Parathyroid adenoma (tissue), 2 donors: ENCODE results near the gene MAP7.
"Not testable (repeated sequence)": the region's sequence is repeated elsewhere in the genome, so short reads cannot be mapped to it uniquely, and the experiment has no call there.

ENCODE experiments used
- H2AFZ ChIP-seq: fragments of 300-600 bp; sonication (generic); one replicate; pipeline ENCODE4 v1.7.0; 2017; ENCODE audit warnings: antibody characterized with exemption, mild to moderate bottlenecking
- H3K27ac ChIP-seq: fragments of 300-600 bp; sonication (generic); one replicate; pipeline ENCODE4 v1.7.0; 2017
- H3K27me3 ChIP-seq: fragments of 300-600 bp; sonication (generic); one replicate; pipeline ENCODE4 v1.7.0; 2017; ENCODE audit warnings: low read length; ENCODE audit not compliant: control insufficient read depth, insufficient read depth
- H3K36me3 ChIP-seq: fragments of 300-600 bp; sonication (generic); one replicate; pipeline ENCODE4 v1.7.0; 2017; ENCODE audit warnings: low read length; ENCODE audit not compliant: control insufficient read depth, insufficient read depth
- H3K4me1 ChIP-seq: fragments of 300-600 bp; sonication (generic); one replicate; pipeline ENCODE4 v1.7.0; 2017; ENCODE audit warnings: control low read depth
- H3K4me2 ChIP-seq: fragments of 300-600 bp; sonication (generic); one replicate; pipeline ENCODE4 v1.7.0; 2017; ENCODE audit warnings: low read length
- H3K4me3 ChIP-seq: fragments of 300-600 bp; sonication (generic); one replicate; pipeline ENCODE4 v1.7.0; 2017; ENCODE audit warnings: low read depth, low read length
- H3K79me2 ChIP-seq: fragments of 300-600 bp; sonication (generic); one replicate; pipeline ENCODE4 v1.7.0; 2017; ENCODE audit warnings: control low read depth
- H3K9ac ChIP-seq: fragments of 300-600 bp; sonication (generic); one replicate; pipeline ENCODE4 v1.7.0; 2017; ENCODE audit warnings: mild to moderate bottlenecking
- H3K9me3 ChIP-seq: fragments of 300-600 bp; sonication (generic); one replicate; pipeline ENCODE4 v1.7.0; 2017; ENCODE audit warnings: low read length; ENCODE audit not compliant: control insufficient read depth
- CTCF ChIP-seq: fragments of 300-600 bp; sonication (generic); IDR thresholded peaks from one replicate; pipeline ENCODE4 v1.7.0; 2017; ENCODE audit warnings: antibody characterized with exemption, mild to moderate bottlenecking
- donor health status: primary hyperparathyroidism.

Gene MAP7

GRCh38 chr6:136396908-136397307 is 153.3 kb downstream of the MAP7 start:
- no peak for TF ChIP-seq CTCF
- Histone ChIP-seq H3K4me3 (no peak overlapping the region), H3K4me2 (no peak overlapping the region), H3K36me3 (no peaks in the 10 kb centered on the region), H3K4me1 (peaks cover 3% of the 10 kb centered on the region), H3K9me3 (no peaks in the 10 kb centered on the region), H3K27ac (no peak overlapping the region), H3K79me2 (peaks cover 2% of the 10 kb centered on the region), H2AFZ (no peak overlapping the region), H3K27me3 (no peaks in the 10 kb centered on the region), H3K9ac (no peak overlapping the region)

- H3K79me2 ChIP-seq, H3K27ac ChIP-seq, H3K4me2 ChIP-seq, H3K9me3 ChIP-seq, H2AFZ ChIP-seq, H3K27me3 ChIP-seq, H3K36me3 ChIP-seq, H3K9ac ChIP-seq, H3K4me3 ChIP-seq, H3K4me1 ChIP-seq: not testable (repeated sequence)
Observed at GRCh38 chr6:136390959-136391358, 159.3 kb downstream of the MAP7 start.

GRCh38 chr6:136387316-136387715 is 162.9 kb downstream of the MAP7 start:
- no peak overlapping the region for H3K4me3 ChIP-seq
- no peak overlapping the region for H3K9ac ChIP-seq
- H3K27me3 ChIP-seq = no peaks in the 10 kb centered on the region
- no peak overlapping the region for H2AFZ ChIP-seq
- H3K27ac ChIP-seq = no peak overlapping the region
- H3K36me3 ChIP-seq = no peaks in the 10 kb centered on the region
- H3K9me3 ChIP-seq = no peaks in the 10 kb centered on the region
- H3K4me1 ChIP-seq = no peaks in the 10 kb centered on the region
- no peaks in the 10 kb centered on the region for H3K79me2 ChIP-seq
- H3K4me2 ChIP-seq = no peak overlapping the region
- no peak for TF ChIP-seq CTCF

GRCh38 chr6:136383268-136383937 is 166.8 kb downstream of the MAP7 start:
- Histone ChIP-seq H3K9ac (no peak overlapping the region), H3K27me3 (no peaks in the 10 kb centered on the region), H3K4me2 (no peak overlapping the region), H3K4me3 (no peak overlapping the region), H2AFZ (no peak overlapping the region), H3K36me3 (no peaks in the 10 kb centered on the region), H3K9me3 (no peaks in the 10 kb centered on the region), H3K4me1 (no peaks in the 10 kb centered on the region), H3K27ac (no peak overlapping the region), H3K79me2 (no peaks in the 10 kb centered on the region)
- no peak for TF ChIP-seq CTCF

GRCh38 chr6:136382676-136383252 is 167.5 kb downstream of the MAP7 start:
- H3K27me3 ChIP-seq = no peaks in the 10 kb centered on the region
- H2AFZ ChIP-seq = no peak overlapping the region
- no peaks in the 10 kb centered on the region for H3K9me3 ChIP-seq
- no peak overlapping the region for H3K4me3 ChIP-seq
- no peaks in the 10 kb centered on the region for H3K36me3 ChIP-seq
- no peak overlapping the region for H3K9ac ChIP-seq
- H3K4me2 ChIP-seq = no peak overlapping the region
- H3K27ac ChIP-seq = no peak overlapping the region
- H3K79me2 ChIP-seq = no peaks in the 10 kb centered on the region
- TF ChIP-seq CTCF = no peak
- H3K4me1 ChIP-seq = no peaks in the 10 kb centered on the region
